ENCODE data around the gene NUP133.

DNA sequence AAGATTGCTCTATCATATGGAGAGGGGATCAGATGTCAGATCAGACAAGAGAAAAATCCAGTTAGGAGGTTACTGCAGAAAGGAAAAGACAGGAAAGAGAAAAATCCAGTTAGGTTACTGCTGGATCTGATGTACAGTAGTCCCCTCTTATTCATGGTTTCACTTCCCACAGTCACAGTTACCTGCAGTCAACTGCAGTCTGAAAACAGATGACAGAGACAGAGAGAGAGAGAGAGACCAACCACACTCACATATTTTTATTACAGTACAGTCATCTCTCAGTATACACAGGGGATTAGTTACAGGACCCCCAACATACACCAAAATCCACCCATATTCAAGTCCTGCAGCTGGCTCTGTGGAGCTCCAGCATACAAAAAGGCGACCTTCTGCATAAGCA lies 29.3 kb downstream of the NUP133 start:
- TF ChIP-seq CTCF (IDR thresholded peaks at IDR 0.05 in 8 of 11, conservative IDR thresholded peaks at IDR 0.05 in 3 of 11), result no peak
- TF ChIP-seq POLR2AphosphoS5 (IDR thresholded peaks at IDR 0.05), result no peak
